ENCODE data around the gene TTC1.

TTC1 gene

GRCh38 chr5:160087199-160087598 lies 78.3 kb downstream of the TTC1 start:
- no peak for DNase-seq (ENCODE audit: low read depth in 2 of 2)

- no peak for DNase-seq (ENCODE audit: low read depth in 2 of 2)
These were observed 79.9 kb downstream of the TTC1 start for GRCh38 chr5:160088805-160089204.

GRCh38 chr5:160089531-160089930 lies 80.6 kb downstream of the TTC1 start:
- no peak for DNase-seq (ENCODE audit: low read depth in 2 of 2)

- DNase-seq (ENCODE audit: low read depth in 2 of 2), result no peak
These were observed 81.1 kb downstream of the TTC1 start for GRCh38 chr5:160090059-160090458.

GRCh38 chr5:160092514-160092913 lies 83.6 kb downstream of the TTC1 start:
- DNase-seq (ENCODE audit: low read depth in 2 of 2), result no peak

- DNase-seq (ENCODE audit: low read depth in 2 of 2), result no peak
These were observed 84.2 kb downstream of the TTC1 start for GRCh38 chr5:160092960-160093707.

- DNase-seq (ENCODE audit: low read depth in 2 of 2), result no peak
These were observed 87.2 kb downstream of the TTC1 start for GRCh38 chr5:160096178-160096577.

- DNase-seq (ENCODE audit: low read depth in 2 of 2), result no peak
These were observed 89.1 kb downstream of the TTC1 start for GRCh38 chr5:160097991-160098390.

- no peak for DNase-seq (ENCODE audit: low read depth in 2 of 2)
These were observed 96.9 kb downstream of the TTC1 start for GRCh38 chr5:160105686-160106360.

- DNase-seq (ENCODE audit: low read depth in 2 of 2), result no peak
These were observed 99.2 kb downstream of the TTC1 start for GRCh38 chr5:160108124-160108523.

All from stimulated activated CD8-positive, alpha-beta memory T cell treated with anti-CD3 and anti-CD28 coated beads, Interleukin-15, amount 100 ng/mL, for 48 hours (primary cell).